AG04450 (cell line): ENCODE results near the gene SLC26A8. TPM values are rescaled to one million over a fixed set of nuclear protein-coding genes. Genes with fewer than 3 reads are reported as not detected.

Experiments used
- CTCF ChIA-PET: fragments of 300-600, 350-600 bp; formaldehyde crosslinking; extraction: SDS; loops from one replicate; lab custom pipeline; 2022; ENCODE audit warnings: antibody characterized with exemption, inconsistent platforms; lab: Charles Lee
- POLR2A ChIA-PET: fragments of 350-600 bp; formaldehyde crosslinking; extraction: SDS; loops from one replicate; lab custom pipeline; 2021; ENCODE audit warnings: antibody characterized with exemption, inconsistent platforms; lab: Yijun Ruan, JAX
- DNase-seq: peaks from one replicate; pipeline ENCODE4 v3.0.0-alpha.2; 2011; ENCODE audit warnings: low read depth, low spot score
- H3K27ac ChIP-seq: one replicate; pipeline ENCODE4 v1.5.1; 2012; ENCODE audit warnings: low read depth, low read length, control low read depth
- H3K27me3 ChIP-seq: one replicate; pipeline ENCODE4 v1.6.0; 2012; ENCODE audit warnings: low read length; ENCODE audit not compliant: control insufficient read depth, insufficient read depth
- H3K4me3 ChIP-seq: 2 replicates; pipeline ENCODE4 v1.5.1; 2011; ENCODE audit warnings: mild to moderate bottlenecking, low read depth, low read length, control low read depth
- H3K9me3 ChIP-seq: 2 replicates; pipeline ENCODE4 v1.5.1; 2012; ENCODE audit warnings: low read length; ENCODE audit not compliant: control insufficient read depth, insufficient read depth
- CTCF ChIP-seq: IDR thresholded peaks from 2 replicates; pipeline ENCODE4 v1.5.1; 2011; ENCODE audit warnings: low read depth, low read length, control low read depth, inconsistent platforms
- polyA plus RNA-seq: library from polyadenylated mRNA; depleted of rRNA; stranded (reverse); fragments of >200 nt; gene quantifications from 2 replicates; pipeline ENCODE4 v1.2.3, GENCODE V29; 2011; rRNA removed

SLC26A8 gene
- polyA plus RNA-seq, 1 experiment = not detected

- H3K9me3 ChIP-seq = no peaks in the 10 kb centered on the region
- H3K4me3 ChIP-seq = no peak overlapping the region
- no peak overlapping the region for H3K27ac ChIP-seq
- TF ChIP-seq CTCF = no peak
- POLR2A ChIA-PET = no interaction called here
- no peak for DNase-seq
- no peaks in the 10 kb centered on the region for H3K27me3 ChIP-seq
- CTCF ChIA-PET = no interaction called here
Measured at GRCh38 chr6:35894776-35895175, 129.7 kb downstream of the SLC26A8 start.

Other genes with a start within 250 kb of the SLC26A8 start
- not detected in 2 replicates for gene CLPSL2, start 248.0 kb downstream of the SLC26A8 start, polyA plus RNA-seq
- gene CLPSL1, start 243.6 kb downstream of the SLC26A8 start, polyA plus RNA-seq = not detected in 2 replicates
- gene CLPS, start 227.3 kb downstream of the SLC26A8 start, polyA plus RNA-seq = not detected in 2 replicates
- not detected in 2 replicates for gene LHFPL5, start 219.3 kb downstream of the SLC26A8 start, polyA plus RNA-seq
- gene SRPK1, start 103.5 kb downstream of the SLC26A8 start, polyA plus RNA-seq = 27.8 and 41.6 TPM in 2 replicates
- 50.2 and 55.7 TPM in 2 replicates for gene MAPK14, start 3.2 kb upstream of the SLC26A8 start, polyA plus RNA-seq
- gene MAPK13, start 105.9 kb upstream of the SLC26A8 start, polyA plus RNA-seq = 3.8 and 4.0 TPM in 2 replicates
- 13.9 and 15.5 TPM in 2 replicates for gene BRPF3, start 172.1 kb upstream of the SLC26A8 start, polyA plus RNA-seq
- not detected in 2 replicates for gene PNPLA1, start 245.4 kb upstream of the SLC26A8 start, polyA plus RNA-seq